K562 (cell line): Measurements from ENCODE around the gene RBKS.

Experiments
- FOSL1 ChIP-seq: fragments of 200-800 bp; sonication (Bioruptor generic); conservative IDR thresholded peaks from 2 replicates; pipeline ENCODE4 v1.6.1; 2016; ENCODE audit warnings: missing genetic modification characterization, missing compliant biosample characterization
- POLR2AphosphoS5 ChIP-seq: IDR thresholded peaks from 2 replicates; pipeline ENCODE4 v1.6.1; 2011; ENCODE audit warnings: mild to moderate bottlenecking, low read depth, low read length, moderate library complexity; ENCODE audit not compliant: control insufficient read depth, insufficient read depth
- SRSF9 ChIP-seq: fragments of 200-400 bp; formaldehyde crosslinking; IDR thresholded peaks from 2 replicates; pipeline ENCODE4 v1.6.1; 2017; ENCODE audit warnings: low read depth, low read length, borderline replicate concordance

GRCh38 chr2:27810455-27810854 lies 79.7 kb downstream of the RBKS start:
- no peak for TF ChIP-seq SRSF9
- no peak for TF ChIP-seq POLR2AphosphoS5
- TF ChIP-seq FOSL1 (tag): no peak
